HG03558 (cell line): ENCODE measurements around the gene LHFPL5.

ENCODE experiments used
- ATAC-seq: cut with Tn5 transposase; IDR thresholded peaks from one replicate; pipeline ENCODE4 v1.9.1; 2021; ENCODE audit warnings: moderate number of reproducible peaks; ENCODE audit not compliant: unreplicated experiment; ENCODE audit errors: extremely low read depth

Gene LHFPL5

DNA sequence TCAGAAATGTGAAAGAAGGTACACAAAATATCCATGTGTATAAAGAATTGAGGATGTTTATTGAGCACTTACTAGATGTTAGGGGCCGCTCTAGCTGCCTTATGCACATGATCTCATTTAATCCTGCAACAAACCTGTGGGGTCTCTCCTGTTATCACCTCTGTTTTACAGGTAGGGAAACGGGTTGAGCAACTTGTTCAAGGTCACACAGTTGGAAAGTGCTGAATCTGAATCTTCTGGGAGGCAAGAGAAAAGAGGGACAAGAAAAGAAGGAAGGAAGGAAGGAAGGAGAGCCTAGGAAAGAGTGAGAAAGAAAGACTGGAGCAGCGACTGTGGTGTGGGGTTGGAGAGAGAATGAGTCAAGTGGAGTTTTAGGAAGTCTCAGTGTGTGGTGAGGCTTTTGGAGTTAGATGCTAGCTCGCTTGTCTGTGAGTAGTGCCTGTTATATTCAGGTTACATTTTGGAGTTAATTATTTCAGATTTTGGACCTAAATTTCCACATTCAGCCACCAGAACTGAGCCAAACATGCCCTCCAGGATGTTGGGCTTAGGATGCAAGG, 16.6 kb upstream of the LHFPL5 start:
- no peak for ATAC-seq

- no peak for ATAC-seq
These were observed 14.5 kb upstream of the LHFPL5 start for GRCh38 chr6:35790683-35791082.

DNA sequence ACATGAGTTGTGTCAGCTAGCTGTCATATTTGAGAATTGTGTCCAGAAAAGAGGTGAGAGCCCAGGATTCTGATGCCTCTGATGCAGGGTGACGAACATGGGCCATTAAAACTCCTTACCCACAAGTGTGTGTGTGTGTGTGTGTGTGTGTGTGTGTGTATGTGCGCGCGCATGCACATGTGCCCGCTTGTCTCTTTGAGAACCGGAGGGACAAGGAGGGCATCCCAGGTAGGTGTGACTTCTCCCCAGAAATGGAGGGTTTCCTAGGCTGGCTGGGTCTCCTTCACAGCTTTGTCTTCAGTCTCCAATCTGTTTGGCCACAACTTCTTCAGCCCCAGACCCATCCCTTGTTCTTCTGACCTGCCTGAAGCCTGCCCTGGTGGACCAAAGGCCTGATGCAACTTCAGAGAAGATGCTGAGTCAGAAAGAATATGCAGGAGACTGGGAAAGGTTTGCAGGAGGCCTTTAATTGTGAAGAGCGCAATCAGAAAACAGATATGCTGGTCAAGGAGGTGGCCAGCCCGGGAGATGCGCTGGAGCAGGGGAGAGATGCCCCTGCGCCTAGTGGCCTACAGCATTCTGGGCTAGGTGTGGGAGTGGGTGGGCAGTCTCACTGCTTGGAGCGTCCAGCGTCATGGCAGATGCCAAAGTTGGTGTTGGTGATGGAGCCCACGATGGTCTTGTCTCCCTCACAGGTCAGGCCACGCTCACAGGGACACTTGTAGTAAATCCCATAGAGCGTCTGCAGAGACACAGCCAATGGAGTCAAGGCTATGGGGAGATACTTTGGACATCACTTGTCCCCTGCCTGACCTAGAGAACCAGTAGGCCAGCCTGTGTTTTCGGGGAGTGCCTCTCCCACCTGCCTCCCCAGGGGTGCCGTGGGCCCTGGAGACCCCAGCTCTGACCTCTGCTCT, 10.4 kb upstream of the LHFPL5 start:
- ATAC-seq: no peak

- ATAC-seq: no peak
These were observed 9.6 kb upstream of the LHFPL5 start for GRCh38 chr6:35795453-35796071.

DNA sequence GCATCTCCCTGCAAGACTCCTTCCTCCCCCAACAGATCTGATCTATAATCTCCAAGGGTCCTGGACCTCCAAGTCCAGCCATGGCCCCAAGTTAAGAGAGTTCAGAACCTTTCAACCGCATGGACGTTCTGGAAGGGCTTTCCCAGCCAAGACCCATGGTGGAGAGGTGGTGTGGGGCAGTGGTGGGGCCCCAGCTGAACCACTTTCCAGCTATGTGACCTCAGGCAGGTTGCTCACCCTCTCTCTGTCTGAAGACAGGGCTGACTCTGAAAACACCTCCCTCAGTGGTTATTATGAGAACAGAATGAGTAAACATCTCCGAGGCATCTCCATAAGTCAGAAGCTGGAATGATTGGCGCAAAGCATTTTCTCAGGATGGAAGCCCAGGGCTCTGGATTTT, 8.9 kb upstream of the LHFPL5 start:
- no peak for ATAC-seq

GRCh38 chr6:35797837-35798526, 7.2 kb upstream of the LHFPL5 start:
- ATAC-seq: no peak

- no peak for ATAC-seq
These were observed 6.4 kb upstream of the LHFPL5 start for GRCh38 chr6:35798706-35799105.

GRCh38 chr6:35801148-35801547, 4.0 kb upstream of the LHFPL5 start:
- ATAC-seq: no peak

DNA sequence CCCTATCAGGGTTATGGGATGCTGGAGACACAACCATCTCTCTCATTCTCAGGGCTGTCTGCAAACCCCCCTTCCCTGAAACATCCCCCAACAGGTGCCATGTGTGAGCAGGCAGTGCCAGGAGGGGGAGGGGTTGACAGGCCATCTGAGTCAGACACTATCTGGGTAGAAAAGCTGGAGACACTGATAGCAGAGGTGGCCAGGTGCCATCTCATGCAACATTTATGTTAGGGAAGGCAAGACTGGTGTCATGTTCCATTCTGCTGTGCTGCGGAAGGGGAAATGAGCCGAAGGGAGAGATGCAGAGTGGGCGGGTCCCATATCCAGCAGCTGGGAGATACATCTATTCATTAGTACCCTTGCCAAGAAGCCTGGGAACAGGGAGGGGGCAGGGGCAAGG, 3.5 kb downstream of the LHFPL5 start:
- ATAC-seq: no peak

GRCh38 chr6:35809809-35810208, 4.7 kb downstream of the LHFPL5 start:
- no peak for ATAC-seq

- no peak for ATAC-seq
These were observed 6.0 kb downstream of the LHFPL5 start for GRCh38 chr6:35810971-35811698.

- ATAC-seq: no peak
These were observed 6.5 kb downstream of the LHFPL5 start for GRCh38 chr6:35811699-35811995.

DNA sequence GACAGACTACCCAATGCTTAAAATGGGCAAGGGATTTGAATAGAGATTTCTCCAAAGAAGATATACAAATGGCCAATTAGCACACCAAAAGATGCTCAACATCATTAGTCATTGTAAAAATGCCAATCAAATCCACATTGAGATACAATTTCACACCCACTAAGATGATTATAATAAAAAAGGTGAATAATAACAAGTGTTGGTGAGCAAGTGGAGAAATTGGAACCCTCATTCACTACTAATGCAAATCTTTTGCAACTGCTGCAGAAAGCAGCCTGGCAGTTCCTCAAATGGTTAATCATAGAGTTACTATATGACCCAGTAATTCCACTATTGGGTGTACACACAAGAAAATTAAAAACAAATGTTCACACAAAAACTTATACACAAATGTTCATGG, 12.4 kb downstream of the LHFPL5 start:
- ATAC-seq: no peak

- ATAC-seq: no peak
These were observed 18.4 kb downstream of the LHFPL5 start for GRCh38 chr6:35823601-35824000.

DNA sequence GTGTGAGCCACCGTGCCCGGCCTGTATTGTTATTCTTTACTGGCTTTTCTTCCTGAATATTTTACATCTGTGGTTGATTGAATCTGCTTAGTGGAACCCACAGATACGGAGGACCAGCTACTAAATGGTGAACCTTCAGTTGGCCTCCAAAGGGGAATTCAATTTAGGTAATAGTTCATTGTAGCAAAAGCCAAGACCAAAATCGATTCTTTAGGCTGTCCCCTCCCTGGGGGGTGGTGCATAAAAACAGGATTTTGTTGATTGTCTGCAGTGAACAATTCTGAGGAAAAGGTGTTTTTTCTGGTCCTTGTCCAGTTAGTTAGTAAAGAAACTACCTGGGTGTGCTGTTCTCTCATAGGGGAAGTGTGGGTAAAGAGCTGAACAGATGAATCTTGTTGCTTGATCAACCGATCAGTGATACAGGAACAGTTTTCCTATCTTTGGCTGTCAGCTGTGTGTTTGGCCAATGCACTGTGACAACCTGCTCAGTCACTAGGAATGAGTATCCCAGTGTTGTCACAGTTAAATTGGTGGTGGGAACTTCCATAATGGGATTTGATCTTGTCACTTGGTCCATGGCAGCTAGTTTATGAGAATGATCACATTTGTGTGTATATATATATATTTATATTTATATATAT, 19.5 kb downstream of the LHFPL5 start:
- no peak for ATAC-seq

DNA sequence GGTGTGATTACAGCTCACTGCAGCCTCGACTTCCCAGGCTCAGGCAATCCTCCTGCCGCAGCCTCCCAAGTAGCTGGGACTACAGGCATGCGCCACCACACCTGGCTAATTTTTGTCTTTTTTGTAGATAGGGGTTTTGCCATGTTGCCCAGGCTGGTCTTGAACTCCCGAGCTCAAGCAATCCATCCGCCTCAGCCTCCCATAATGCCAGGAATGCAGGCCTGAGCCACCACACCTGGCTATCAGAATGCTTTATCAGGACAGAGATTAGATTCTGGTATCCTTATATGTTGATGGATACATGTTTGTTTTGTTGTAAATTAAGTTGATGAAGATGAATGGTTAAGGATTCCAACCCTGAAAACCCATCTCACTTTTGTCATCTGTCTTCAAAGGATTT, 24.2 kb downstream of the LHFPL5 start:
- ATAC-seq: no peak

- no peak for ATAC-seq
These were observed 26.3 kb downstream of the LHFPL5 start for GRCh38 chr6:35831257-35832007.

GRCh38 chr6:35833536-35833935, 28.4 kb downstream of the LHFPL5 start:
- no peak for ATAC-seq

GRCh38 chr6:35839019-35839418, 33.9 kb downstream of the LHFPL5 start:
- no peak for ATAC-seq
